Muscle of back (tissue), 11 donors: Measurements from ENCODE around the gene CCR6. TPM values are rescaled to one million over a fixed set of nuclear protein-coding genes. Genes with fewer than 3 reads are reported as not detected.
"Not testable (repeated sequence)": the region's sequence is repeated elsewhere in the genome, so short reads cannot be mapped to it uniquely, and the experiment has no call there.

Experiments used
- DNase-seq, 3 donors: peaks; one replicate each; pipeline versions ENCODE4 v3.0.0 to v3.0.0-alpha.2; 2013
- polyA plus RNA-seq, 10 donors: library from polyadenylated mRNA; unstranded; fragments of 120-200 nt; gene quantifications; one replicate each; pipeline ENCODE4 v1.2.1, GENCODE V29; 2013; ENCODE audit not compliant: insufficient read length in 10 of 10

CCR6 gene
- polyA plus RNA-seq, 10 donors, result 0.66 TPM; not detected in 9

DNA sequence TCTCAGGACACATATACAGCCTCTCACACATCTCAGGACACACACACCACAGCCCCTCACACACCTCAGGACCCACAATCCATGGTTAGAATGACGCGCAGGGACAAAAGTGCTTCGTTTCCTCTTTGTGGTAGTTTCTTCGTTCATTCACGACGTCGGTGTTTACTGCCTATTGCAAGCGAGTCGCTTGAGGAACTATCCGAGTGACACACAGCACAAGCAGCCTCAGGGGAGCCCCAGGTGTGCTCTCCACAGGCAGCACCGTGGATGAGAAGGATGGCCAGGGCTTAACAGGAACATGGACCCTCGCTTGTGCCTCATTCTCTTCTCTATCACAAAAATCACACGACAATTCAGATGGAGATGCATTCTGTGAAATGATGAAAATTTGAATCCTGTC lies 47.0 kb downstream of the CCR6 start:
- DNase-seq, result not testable (repeated sequence)

GRCh38 chr6:167171300-167171699 lies 48.4 kb downstream of the CCR6 start:
- DNase-seq, result not testable (repeated sequence)

GRCh38 chr6:167172011-167172410 lies 49.1 kb downstream of the CCR6 start:
- DNase-seq, result not testable (repeated sequence)

- not testable (repeated sequence) for DNase-seq
Measured at GRCh38 chr6:167177271-167177670, 54.4 kb downstream of the CCR6 start.

- DNase-seq, result not testable (repeated sequence)
Measured at GRCh38 chr6:167178896-167179655, 56.2 kb downstream of the CCR6 start.

DNA sequence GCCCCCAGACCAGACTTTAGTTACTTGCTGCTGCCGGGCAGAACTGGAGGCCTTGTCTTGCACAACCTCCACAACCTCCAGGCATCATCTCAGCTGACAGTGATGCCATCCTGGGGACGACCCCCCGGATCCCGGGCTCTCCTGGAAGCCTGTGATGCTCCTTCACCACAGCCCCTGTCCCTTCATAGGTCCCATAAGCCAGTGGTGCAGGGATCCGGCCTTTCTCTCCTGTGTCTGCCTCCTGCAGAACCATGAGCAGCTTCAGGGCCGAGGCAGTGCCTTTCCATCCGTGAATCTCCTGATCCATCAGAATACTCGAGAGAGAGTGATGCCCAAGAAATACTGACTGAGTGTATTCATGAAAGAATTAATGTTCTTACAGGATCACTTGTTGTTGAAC lies 57.2 kb downstream of the CCR6 start:
- not testable (repeated sequence) for DNase-seq

DNA sequence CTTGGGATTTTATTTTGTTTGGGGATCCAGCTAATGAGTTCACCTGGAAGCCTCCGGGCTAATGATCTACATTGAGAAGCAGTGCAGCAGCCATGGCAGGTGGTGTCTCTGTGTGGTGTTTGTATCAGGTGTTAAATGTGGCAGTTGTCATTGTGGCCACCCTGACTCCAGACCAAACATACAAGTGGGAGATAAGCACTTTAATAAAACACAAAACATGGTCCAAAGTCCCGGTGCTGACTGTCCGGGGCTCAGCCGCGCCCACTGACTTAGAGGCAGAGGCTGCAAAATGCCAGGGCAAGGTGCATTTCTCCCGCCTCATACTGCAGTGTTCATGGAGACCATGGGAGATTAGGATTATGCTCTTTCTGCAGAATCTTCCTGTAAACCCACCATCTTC lies 58.5 kb downstream of the CCR6 start:
- DNase-seq, result not testable (repeated sequence)

- not testable (repeated sequence) for DNase-seq
Measured at GRCh38 chr6:167182913-167183314, 60.0 kb downstream of the CCR6 start.

DNA sequence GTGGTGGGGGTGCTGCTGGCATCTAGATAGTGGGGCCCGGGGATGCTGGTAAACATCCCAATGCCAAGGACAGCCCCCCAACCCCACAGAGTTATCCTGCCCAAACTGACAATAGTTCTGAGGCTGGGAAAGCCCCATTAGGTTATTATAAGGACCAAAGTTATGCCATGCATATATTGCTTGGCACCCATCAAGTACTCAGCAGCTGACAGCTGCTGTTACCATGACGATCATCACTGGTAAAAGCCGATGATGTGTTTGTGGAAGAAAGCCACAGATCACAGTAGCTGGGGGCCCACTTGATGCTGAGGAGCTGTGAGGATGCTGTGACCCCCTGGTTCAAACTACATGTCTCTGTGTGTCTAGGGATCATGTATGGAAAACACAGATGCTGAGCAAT lies 62.2 kb downstream of the CCR6 start:
- not testable (repeated sequence) for DNase-seq

- not testable (repeated sequence) for DNase-seq
Measured at GRCh38 chr6:167187275-167187674, 64.4 kb downstream of the CCR6 start.

Other genes starting within 250 kb of the CCR6 start
- gene RNASET2, start 166.5 kb upstream of the CCR6 start, polyA plus RNA-seq, result 10 to 100 TPM; 14.3 to 21.9 (median 16.7) TPM
- gene CEP43, start 123.7 kb upstream of the CCR6 start, polyA plus RNA-seq, result 10 to 100 TPM in 9 of 10 donors, 1 to 10 TPM in 1; 8.8 to 24.6 (median 15.5) TPM
- under 1 TPM in 1 of 10 donors, not detected in 9; 0.12 TPM for gene GPR31, start 34.9 kb downstream of the CCR6 start, polyA plus RNA-seq
- gene UNC93A, start 168.2 kb downstream of the CCR6 start, polyA plus RNA-seq, result not detected
- under 1 TPM in 1 of 10 donors, not detected in 9; 0.13 TPM for gene TTLL2, start 202.0 kb downstream of the CCR6 start, polyA plus RNA-seq